Loucy (cell line): ENCODE results near the gene KCNV2.

Source experiments
- H2AFZ ChIP-seq: fragments of 200-600 bp; sonication (generic); 2 replicates; pipeline ENCODE4 v1.6.0; 2016; ENCODE audit warnings: antibody characterized with exemption, mild to moderate bottlenecking, low read length, moderate library complexity
- H3F3A ChIP-seq: fragments of 200-600 bp; 2 replicates; pipeline ENCODE4 v1.6.0; 2016; ENCODE audit warnings: antibody characterized with exemption, low read depth, mild to moderate bottlenecking
- H3K27me3 ChIP-seq: fragments of 200-600 bp; sonication (generic); 2 replicates; pipeline ENCODE4 v1.6.1; 2014; ENCODE audit warnings: low read length, mild to moderate bottlenecking; ENCODE audit not compliant: insufficient read depth, poor library complexity, severe bottlenecking
- H3K36me3 ChIP-seq: fragments of 200-600 bp; sonication (generic); 2 replicates; pipeline ENCODE4 v1.6.1; 2016; ENCODE audit warnings: low read length; ENCODE audit not compliant: insufficient read depth
- H3K4me1 ChIP-seq: fragments of 200-600 bp; sonication (generic); 2 replicates; pipeline ENCODE4 v1.5.1; 2014; ENCODE audit warnings: low read length, mild to moderate bottlenecking; ENCODE audit not compliant: insufficient read depth, poor library complexity, severe bottlenecking
- H3K4me2 ChIP-seq: fragments of 200-600 bp; sonication (generic); 2 replicates; pipeline ENCODE4 v1.6.0; 2014; ENCODE audit warnings: antibody characterized with exemption, low read length, low read depth, mild to moderate bottlenecking; ENCODE audit not compliant: poor library complexity, severe bottlenecking
- H3K4me3 ChIP-seq: fragments of 200-600 bp; sonication (generic); 2 replicates; pipeline ENCODE4 v1.5.1; 2014; ENCODE audit warnings: low read length, mild to moderate bottlenecking, mixed read lengths; ENCODE audit not compliant: poor library complexity, severe bottlenecking
- H3K79me2 ChIP-seq: fragments of 200-600 bp; sonication (generic); 2 replicates; pipeline ENCODE4 v1.6.1; 2014; ENCODE audit warnings: low read length; ENCODE audit not compliant: insufficient read depth
- H3K9ac ChIP-seq: fragments of 200-600 bp; sonication (generic); 2 replicates; pipeline ENCODE4 v1.6.0; 2014; ENCODE audit warnings: mild to moderate bottlenecking, low read depth, low read length, moderate library complexity; ENCODE audit not compliant: poor library complexity, severe bottlenecking
- H3K9me2 ChIP-seq: fragments of 200-600 bp; sonication (generic); replicated peaks from 2 replicates; pipeline ENCODE4 v1.6.1; 2016; ENCODE audit warnings: low read depth, low read length, mixed read lengths
- H3K9me3 ChIP-seq: fragments of 200-600 bp; sonication (generic); 2 replicates; pipeline ENCODE4 v1.6.1; 2014; ENCODE audit warnings: mild to moderate bottlenecking, antibody characterized with exemption, low read length, low read depth; ENCODE audit not compliant: insufficient read depth
- H4K20me1 ChIP-seq: fragments of 200-600 bp; sonication (generic); 2 replicates; pipeline ENCODE4 v1.6.0; 2014; ENCODE audit warnings: antibody characterized with exemption, low read length, mild to moderate bottlenecking; ENCODE audit not compliant: insufficient read depth, poor library complexity, severe bottlenecking
- CTCF ChIP-seq: fragments of 200-600 bp; sonication (generic); conservative IDR thresholded peaks from 2 replicates; pipeline ENCODE4 v1.5.1; 2014; ENCODE audit warnings: mild to moderate bottlenecking, antibody characterized with exemption, low read length
- EZH2phosphoT487 ChIP-seq: fragments of 200-600 bp; IDR thresholded peaks from 2 replicates; pipeline ENCODE4 v1.6.1; 2018; ENCODE audit warnings: antibody characterized with exemption, mild to moderate bottlenecking, moderate library complexity, borderline replicate concordance

KCNV2 gene

GRCh38 chr9:2693056-2693455 is 24.3 kb upstream of the KCNV2 start:
- H3K9me3 ChIP-seq: no peaks in the 10 kb centered on the region
- no peaks in the 10 kb centered on the region for H4K20me1 ChIP-seq
- H3K4me1 ChIP-seq: no peaks in the 10 kb centered on the region
- TF ChIP-seq EZH2phosphoT487 (no peak), CTCF (peak; percentile 25; the same call in 1 of the 2 replicates)
- no peak overlapping the region for H2AFZ ChIP-seq
- no peak overlapping the region for H3K4me3 ChIP-seq
- H3F3A ChIP-seq: no peaks in the 10 kb centered on the region
- no peak overlapping the region for H3K9ac ChIP-seq
- H3K36me3 ChIP-seq: no peaks in the 10 kb centered on the region
- H3K27me3 ChIP-seq: no peaks in the 10 kb centered on the region
- H3K4me2 ChIP-seq: no peak overlapping the region
- H3K79me2 ChIP-seq: no peaks in the 10 kb centered on the region
- no peaks in the 10 kb centered on the region for H3K9me2 ChIP-seq

DNA sequence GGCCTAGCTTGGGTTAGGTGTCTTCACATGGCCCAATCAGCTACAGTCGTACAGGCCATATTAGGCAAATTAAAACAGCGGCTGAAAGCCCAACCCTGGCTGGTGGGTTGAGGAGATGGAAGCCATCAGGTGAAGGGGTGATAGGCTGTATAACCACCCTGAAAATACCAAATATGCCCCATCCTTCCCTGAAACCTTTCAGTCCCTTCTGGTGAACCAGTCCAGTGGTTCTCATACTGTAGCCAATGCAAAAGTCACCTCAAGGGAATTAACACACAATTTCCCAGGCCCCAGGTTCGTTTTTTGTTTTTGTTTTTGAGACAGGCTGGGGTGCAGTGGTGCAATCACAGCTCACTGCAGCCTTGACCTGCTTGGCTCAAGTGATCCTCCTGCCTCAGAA is 19.8 kb upstream of the KCNV2 start:
- Histone ChIP-seq H4K20me1 (no peaks in the 10 kb centered on the region), H3K9me2 (no peaks in the 10 kb centered on the region), H3K79me2 (no peaks in the 10 kb centered on the region), H3K4me2 (no peak overlapping the region), H3K4me1 (no peaks in the 10 kb centered on the region), H3F3A (no peaks in the 10 kb centered on the region), H3K27me3 (no peaks in the 10 kb centered on the region), H3K9me3 (no peaks in the 10 kb centered on the region), H3K4me3 (no peak overlapping the region), H3K9ac (no peak overlapping the region), H3K36me3 (no peaks in the 10 kb centered on the region), H2AFZ (no peak overlapping the region)
- no peak for TF ChIP-seq CTCF
- TF ChIP-seq EZH2phosphoT487: no peak

DNA sequence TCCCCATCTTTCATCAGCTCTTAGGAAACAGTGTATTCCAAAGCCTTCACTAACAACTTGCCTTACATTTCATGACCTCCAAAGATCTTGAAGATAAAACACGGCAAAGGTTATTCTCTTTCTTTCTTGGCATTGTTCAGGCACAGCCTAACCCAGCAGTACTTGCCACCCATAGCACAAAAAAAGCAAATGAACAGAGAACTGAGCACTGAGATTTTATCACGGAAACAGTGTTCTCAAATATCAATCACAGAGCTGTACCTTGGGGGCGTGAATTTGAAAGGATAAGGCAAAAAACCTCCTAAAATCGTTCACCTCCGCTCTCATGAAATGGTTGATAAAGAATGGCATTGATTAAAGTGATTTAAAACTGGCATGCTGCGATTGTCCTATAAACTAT is 16.9 kb upstream of the KCNV2 start:
- Histone ChIP-seq H3K9me2 (no peaks in the 10 kb centered on the region), H3K9me3 (no peaks in the 10 kb centered on the region), H4K20me1 (no peaks in the 10 kb centered on the region), H3K4me3 (no peak overlapping the region), H2AFZ (no peak overlapping the region), H3F3A (no peaks in the 10 kb centered on the region), H3K4me1 (no peaks in the 10 kb centered on the region), H3K27me3 (no peaks in the 10 kb centered on the region), H3K79me2 (no peaks in the 10 kb centered on the region), H3K36me3 (no peaks in the 10 kb centered on the region), H3K9ac (no peak overlapping the region), H3K4me2 (no peak overlapping the region)
- TF ChIP-seq CTCF (no peak), EZH2phosphoT487 (no peak)
